SK-N-MC (cell line): ENCODE measurements around the gene UNC13A.

ENCODE experiments used
- EZH2 ChIP-seq: fragments of 200-600 bp; sonication (generic); IDR thresholded peaks from one replicate; pipeline ENCODE4 v1.6.1; 2017; ENCODE audit warnings: antibody characterized with exemption
- FOXP2 ChIP-seq: optimal IDR thresholded peaks from 2 replicates; pipeline ENCODE3; 2011; ENCODE audit warnings: mild to moderate bottlenecking, moderate library complexity; ENCODE audit not compliant: insufficient read depth; ENCODE audit errors: extremely low read length, control extremely low read depth
- POLR2AphosphoS5 ChIP-seq: IDR thresholded peaks from 2 replicates; pipeline ENCODE4 v1.6.1; 2012; ENCODE audit warnings: mild to moderate bottlenecking, low read depth, low read length, borderline replicate concordance

- TF ChIP-seq EZH2 (no peak), POLR2AphosphoS5 (no peak), FOXP2 (no peak)
Measured at GRCh38 chr19:17673937-17674799, 14.0 kb downstream of the UNC13A start.
